ENCODE measurements around the gene HS3ST6. TPM values are rescaled to one million over a fixed set of nuclear protein-coding genes. Genes with fewer than 3 reads are reported as not detected.

Gene HS3ST6
- total RNA-seq, 1 donor from 2014 or later, result not detected

GRCh38 chr16:1914988-1915387 lies 3.2 kb downstream of the HS3ST6 start:
- ATAC-seq (no peak), DNase-seq (ENCODE audit: missing footprints) (peak; percentile 28)
- intact Hi-C loops (cut with DNase I), result no loop called here

- ATAC-seq (no peak), DNase-seq (ENCODE audit: missing footprints) (peak; percentile 44)
- intact Hi-C loops (cut with DNase I), result no loop called here
These were observed 4.1 kb downstream of the HS3ST6 start for GRCh38 chr16:1914084-1914608.

GRCh38 chr16:1913327-1914083 lies 4.7 kb downstream of the HS3ST6 start:
- intact Hi-C loops (cut with DNase I), result no loop called here

GRCh38 chr16:1912215-1912543 lies 6.0 kb downstream of the HS3ST6 start:
- DNase-seq (ENCODE audit: missing footprints) (no peak), ATAC-seq (no peak)
- intact Hi-C loops (cut with DNase I), result no loop called here

More at GRCh38 chr16:1913327-1914083, 4.7 kb downstream of the HS3ST6 start:
- ATAC-seq, result no peak
- peak; percentile 31 for DNase-seq (ENCODE audit: missing footprints)

GRCh38 chr16:1911467-1912214 lies 6.6 kb downstream of the HS3ST6 start:
- DNase-seq (ENCODE audit: missing footprints), result no peak
- ATAC-seq, result no peak
- intact Hi-C loops (cut with DNase I), result no loop called here

- intact Hi-C loops (cut with DNase I), result no loop called here
- ATAC-seq, result no peak
These were observed 8.5 kb downstream of the HS3ST6 start for GRCh38 chr16:1909561-1910231.

GRCh38 chr16:1908983-1909382 lies 9.2 kb downstream of the HS3ST6 start:
- no peak for DNase-seq (ENCODE audit: missing footprints)
- intact Hi-C loops (cut with DNase I), result no loop called here
- no peak for ATAC-seq

More at GRCh38 chr16:1909561-1910231, 8.5 kb downstream of the HS3ST6 start:
- DNase-seq (ENCODE audit: missing footprints), result peak; percentile 37

GRCh38 chr16:1908184-1908583 lies 10.0 kb downstream of the HS3ST6 start:
- no peak for DNase-seq (ENCODE audit: missing footprints)
- no peak for ATAC-seq
- intact Hi-C loops (cut with DNase I), result no loop called here

GRCh38 chr16:1907226-1907860 lies 10.9 kb downstream of the HS3ST6 start:
- intact Hi-C loops (cut with DNase I), result no loop called here
- DNase-seq (ENCODE audit: missing footprints) (no peak), ATAC-seq (no peak)

GRCh38 chr16:1906846-1907165 lies 11.4 kb downstream of the HS3ST6 start:
- ATAC-seq (no peak), DNase-seq (ENCODE audit: missing footprints) (no peak)
- intact Hi-C loops (cut with DNase I), result no loop called here

- intact Hi-C loops (cut with DNase I), result no loop called here
- DNase-seq (ENCODE audit: missing footprints) (no peak), ATAC-seq (no peak)
These were observed 12.0 kb downstream of the HS3ST6 start for GRCh38 chr16:1906055-1906845.

- ATAC-seq (no peak), DNase-seq (ENCODE audit: missing footprints) (peak; percentile 46)
- intact Hi-C loops (cut with DNase I), result no loop called here
These were observed 14.1 kb downstream of the HS3ST6 start for GRCh38 chr16:1903845-1904840.

GRCh38 chr16:1903220-1903574 lies 15.0 kb downstream of the HS3ST6 start:
- ATAC-seq (no peak), DNase-seq (ENCODE audit: missing footprints) (peak; percentile 27)
- intact Hi-C loops (cut with DNase I), result no loop called here

GRCh38 chr16:1902547-1903219 lies 15.5 kb downstream of the HS3ST6 start:
- ATAC-seq (no peak), DNase-seq (ENCODE audit: missing footprints) (peak; percentile 37)
- intact Hi-C loops (cut with DNase I), result no loop called here

- intact Hi-C loops (cut with DNase I), result no loop called here
- ATAC-seq (no peak), DNase-seq (ENCODE audit: missing footprints) (peak; percentile 47)
These were observed 17.8 kb downstream of the HS3ST6 start for GRCh38 chr16:1900452-1900774.

GRCh38 chr16:1899641-1900451 lies 18.4 kb downstream of the HS3ST6 start:
- ATAC-seq (no peak), DNase-seq (ENCODE audit: missing footprints) (peak; percentile 53)
- intact Hi-C loops (cut with DNase I), result no loop called here
